Osteocyte (in vitro differentiated cells): Measurements from ENCODE around the gene DNLZ. TPM values are rescaled to one million over a fixed set of nuclear protein-coding genes. Genes with fewer than 3 reads are reported as not detected.

Experiments
- DNase-seq: peaks from one replicate; pipeline ENCODE4 v3.0.0; 2021; ENCODE audit warnings: mixed read lengths; ENCODE audit not compliant: unreplicated experiment; ENCODE audit errors: extremely low spot score
- H3K27ac Mint-ChIP-seq: one replicate; pipeline ENCODE4 v1.8.0; 2021; ENCODE audit warnings: mild to moderate bottlenecking, mixed read lengths; ENCODE audit not compliant: unreplicated experiment
- H3K27me3 Mint-ChIP-seq: one replicate; pipeline ENCODE4 v1.8.0; 2021; ENCODE audit warnings: mixed read lengths; ENCODE audit not compliant: unreplicated experiment
- H3K36me3 Mint-ChIP-seq: one replicate; pipeline ENCODE4 v1.8.0; 2021; ENCODE audit warnings: mixed read lengths; ENCODE audit not compliant: unreplicated experiment
- H3K4me1 Mint-ChIP-seq: one replicate; pipeline ENCODE4 v1.8.0; 2021; ENCODE audit warnings: mixed read lengths; ENCODE audit not compliant: unreplicated experiment
- H3K4me3 Mint-ChIP-seq: one replicate; pipeline ENCODE4 v1.8.0; 2021; ENCODE audit warnings: mild to moderate bottlenecking, moderate library complexity, mixed read lengths; ENCODE audit not compliant: unreplicated experiment
- H3K9me3 Mint-ChIP-seq: one replicate; pipeline ENCODE4 v1.8.0; 2021; ENCODE audit warnings: mixed read lengths; ENCODE audit not compliant: unreplicated experiment
- total RNA-seq: library from RNA; stranded (reverse); gene quantifications from 2 replicates; pipeline ENCODE4 v1.2.1, GENCODE V29; 2021
- TF ChIP-seq, protein P1 (sequence below): fragments of 200-600 bp; sonication (generic); IDR thresholded peaks from 2 replicates; pipeline ENCODE4 v1.5.0; 2021; ENCODE audit warnings: antibody characterized with exemption, mild to moderate bottlenecking, moderate library complexity

DNLZ gene
- total RNA-seq, 1 donor from 2014 or later = 17.6 TPM

DNA sequence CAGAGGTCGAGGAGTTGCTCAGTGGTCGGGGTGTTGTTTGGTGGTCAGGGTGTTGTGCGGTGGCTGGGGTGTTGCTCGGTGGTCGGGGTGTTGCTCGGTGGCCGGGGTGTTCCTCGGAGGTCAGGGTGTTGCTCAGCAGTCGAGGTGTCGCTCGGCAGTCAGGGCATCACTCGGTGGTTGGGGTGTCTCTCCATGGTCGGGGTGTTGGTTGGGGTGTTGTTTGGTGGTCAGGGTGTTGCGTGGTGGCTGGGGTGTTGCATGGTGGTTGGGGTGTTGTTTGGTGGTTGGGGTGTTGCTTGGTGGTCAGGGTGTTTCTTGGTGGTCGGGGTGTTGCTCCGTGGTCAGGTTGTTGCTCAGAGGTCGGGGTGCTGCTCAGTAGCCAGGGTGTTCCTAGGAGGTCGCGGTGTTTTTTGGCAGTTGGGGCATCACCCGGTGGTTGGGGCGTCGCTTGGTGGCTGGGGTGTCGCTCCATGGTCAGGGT, 47.2 kb downstream of the DNLZ start:
- Mint-ChIP-seq H3K9me3 (peaks cover 11% of the 10 kb centered on the region), H3K4me3 (no peak overlapping the region), H3K36me3 (peaks cover 2% of the 10 kb centered on the region), H3K4me1 (no peaks in the 10 kb centered on the region), H3K27ac (no peak overlapping the region), H3K27me3 (peaks cover 3% of the 10 kb centered on the region)
- DNase-seq = no peak
- TF ChIP-seq, protein P1, sequence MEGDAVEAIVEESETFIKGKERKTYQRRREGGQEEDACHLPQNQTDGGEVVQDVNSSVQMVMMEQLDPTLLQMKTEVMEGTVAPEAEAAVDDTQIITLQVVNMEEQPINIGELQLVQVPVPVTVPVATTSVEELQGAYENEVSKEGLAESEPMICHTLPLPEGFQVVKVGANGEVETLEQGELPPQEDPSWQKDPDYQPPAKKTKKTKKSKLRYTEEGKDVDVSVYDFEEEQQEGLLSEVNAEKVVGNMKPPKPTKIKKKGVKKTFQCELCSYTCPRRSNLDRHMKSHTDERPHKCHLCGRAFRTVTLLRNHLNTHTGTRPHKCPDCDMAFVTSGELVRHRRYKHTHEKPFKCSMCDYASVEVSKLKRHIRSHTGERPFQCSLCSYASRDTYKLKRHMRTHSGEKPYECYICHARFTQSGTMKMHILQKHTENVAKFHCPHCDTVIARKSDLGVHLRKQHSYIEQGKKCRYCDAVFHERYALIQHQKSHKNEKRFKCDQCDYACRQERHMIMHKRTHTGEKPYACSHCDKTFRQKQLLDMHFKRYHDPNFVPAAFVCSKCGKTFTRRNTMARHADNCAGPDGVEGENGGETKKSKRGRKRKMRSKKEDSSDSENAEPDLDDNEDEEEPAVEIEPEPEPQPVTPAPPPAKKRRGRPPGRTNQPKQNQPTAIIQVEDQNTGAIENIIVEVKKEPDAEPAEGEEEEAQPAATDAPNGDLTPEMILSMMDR = no peak

DNA sequence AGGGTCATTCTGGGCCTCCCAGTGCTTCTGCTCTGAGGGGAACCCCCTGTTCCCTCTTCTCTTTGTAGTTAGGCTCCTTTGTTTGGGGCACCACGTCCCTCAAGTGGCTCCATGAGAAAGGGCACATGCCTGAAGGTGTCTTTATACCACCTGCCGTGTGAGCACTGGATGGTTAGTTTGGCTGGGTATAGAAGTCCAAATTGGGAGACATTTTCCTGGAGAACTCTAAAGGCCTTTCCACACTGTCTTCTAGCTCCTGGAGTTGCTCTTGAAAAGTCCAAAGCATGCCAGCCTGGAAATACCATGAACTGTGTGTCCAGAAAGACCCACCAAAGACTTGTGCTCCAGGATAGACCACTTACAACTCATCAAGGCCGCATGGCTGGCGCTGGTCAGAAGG, 48.6 kb downstream of the DNLZ start:
- no peak for DNase-seq
- Mint-ChIP-seq H3K4me3 (no peak overlapping the region), H3K36me3 (peaks cover 2% of the 10 kb centered on the region), H3K9me3 (peaks cover 11% of the 10 kb centered on the region), H3K27ac (no peak overlapping the region), H3K27me3 (no peaks in the 10 kb centered on the region), H3K4me1 (no peaks in the 10 kb centered on the region)
- TF ChIP-seq, protein P1 = no peak

DNA sequence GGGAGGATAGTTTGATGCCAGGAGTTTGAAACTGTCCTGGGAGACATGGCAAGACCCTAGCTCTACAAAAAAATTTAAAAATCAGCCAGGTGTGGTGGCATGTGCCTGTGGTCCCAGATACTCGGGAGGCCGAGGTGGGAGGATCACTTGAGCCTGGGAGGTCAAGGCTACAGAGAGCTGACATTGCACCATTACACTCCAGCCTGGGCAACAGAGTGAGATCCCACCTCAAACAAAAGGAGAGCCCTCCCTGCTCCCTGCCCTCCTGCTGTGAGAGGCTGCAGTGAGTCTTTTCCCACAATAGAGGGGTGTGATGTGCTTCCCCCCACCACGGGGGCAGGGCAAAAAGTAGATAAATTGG, 49.5 kb downstream of the DNLZ start:
- Mint-ChIP-seq H3K9me3 (peaks cover 11% of the 10 kb centered on the region), H3K27me3 (no peaks in the 10 kb centered on the region), H3K4me1 (no peaks in the 10 kb centered on the region), H3K27ac (no peak overlapping the region), H3K36me3 (peaks cover 2% of the 10 kb centered on the region), H3K4me3 (no peak overlapping the region)
- TF ChIP-seq, protein P1 = no peak
- DNase-seq = no peak

DNA sequence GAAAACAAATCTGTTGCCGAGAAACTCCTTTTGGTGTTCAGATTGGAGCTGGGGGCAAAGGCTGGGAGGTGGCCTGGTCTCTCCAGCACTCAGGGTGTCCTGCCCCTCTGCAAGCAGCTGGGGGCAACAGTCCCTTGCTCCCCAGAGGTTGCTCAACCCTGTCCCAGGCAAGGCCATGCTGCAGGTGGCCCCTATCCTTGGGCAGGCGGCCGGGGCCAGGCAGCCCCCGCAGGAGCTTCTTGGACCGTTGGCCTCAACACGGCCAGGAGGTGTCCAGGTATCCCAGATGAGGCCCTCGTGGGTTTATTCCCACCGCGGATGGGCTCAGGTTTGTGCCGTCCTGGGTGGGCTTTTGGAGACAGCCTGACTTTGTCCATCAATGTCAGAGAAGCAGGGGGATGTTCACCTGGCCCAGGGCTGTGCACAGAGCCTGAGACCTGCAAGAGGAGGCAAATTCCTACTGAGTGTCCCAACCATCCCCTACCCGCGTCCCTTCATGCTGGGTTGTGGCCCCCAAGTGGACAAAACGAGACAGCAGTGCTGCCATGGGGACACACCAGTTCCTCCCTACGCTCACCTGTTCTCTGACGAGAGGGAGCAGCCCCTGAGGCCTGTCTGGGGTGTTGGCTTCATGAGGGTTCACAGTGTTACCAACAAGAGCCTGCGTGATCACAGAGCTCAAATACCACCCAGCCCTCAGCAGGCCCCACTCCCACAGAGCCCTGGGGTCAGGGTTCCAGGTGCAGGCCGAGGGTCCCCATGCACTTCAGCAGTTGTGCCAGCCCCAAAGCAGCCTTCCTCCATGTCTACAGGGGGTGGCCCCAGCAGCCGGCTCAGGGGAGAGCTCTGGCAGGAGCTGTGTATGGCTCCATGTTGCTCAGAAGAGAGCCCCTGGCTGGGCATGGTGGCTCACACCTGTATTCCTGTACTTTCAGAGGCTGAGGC, 50.2 kb downstream of the DNLZ start:
- H3K4me1 Mint-ChIP-seq = no peaks in the 10 kb centered on the region
- H3K9me3 Mint-ChIP-seq = peaks cover 11% of the 10 kb centered on the region
- no peaks in the 10 kb centered on the region for H3K27me3 Mint-ChIP-seq
- TF ChIP-seq, protein P1 = no peak
- H3K36me3 Mint-ChIP-seq = peaks cover 2% of the 10 kb centered on the region
- DNase-seq = no peak
- no peak overlapping the region for H3K27ac Mint-ChIP-seq
- H3K4me3 Mint-ChIP-seq = no peak overlapping the region

DNA sequence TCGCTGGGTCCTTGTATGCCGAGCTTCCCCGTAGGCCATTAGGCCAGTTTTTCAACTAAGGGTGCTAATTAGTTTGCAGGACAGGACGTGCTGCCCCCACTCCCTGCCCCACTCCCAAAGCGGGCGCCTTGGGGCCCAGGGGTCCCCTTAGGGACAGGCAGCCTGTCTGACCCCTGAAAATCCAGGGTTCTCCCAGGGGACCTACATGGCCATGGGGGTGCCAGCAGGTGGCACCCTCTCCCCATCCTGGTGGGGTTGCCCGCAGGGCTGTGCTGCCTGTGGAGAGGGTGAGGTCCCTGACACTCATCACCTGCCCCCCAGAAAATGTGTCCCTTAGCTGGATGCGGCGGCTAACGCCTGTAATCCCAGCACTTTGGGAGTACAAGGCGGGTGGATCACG, 51.1 kb downstream of the DNLZ start:
- H3K4me3 Mint-ChIP-seq = no peak overlapping the region
- peaks cover 11% of the 10 kb centered on the region for H3K9me3 Mint-ChIP-seq
- no peaks in the 10 kb centered on the region for H3K4me1 Mint-ChIP-seq
- no peak for DNase-seq
- TF ChIP-seq, protein P1 = peak; percentile 60
- H3K27ac Mint-ChIP-seq = no peak overlapping the region
- no peaks in the 10 kb centered on the region for H3K27me3 Mint-ChIP-seq
- peaks cover 2% of the 10 kb centered on the region for H3K36me3 Mint-ChIP-seq
